Activated CD4-positive, alpha-beta T cell treated with anti-CD3 and anti-CD28 coated beads, Interleukin-2, amount 10 ng/mL, durations not matched to agents 24 days and 14 days (primary cell): ENCODE measurements around the gene KLRD1. TPM values are rescaled to one million over a fixed set of nuclear protein-coding genes. Genes with fewer than 3 reads are reported as not detected.
"Not testable (repeated sequence)": the region's sequence is repeated elsewhere in the genome, so short reads cannot be mapped to it uniquely, and the experiment has no call there.

Experiments used
- DNase-seq: peaks from one replicate; pipeline ENCODE4 v3.0.0; 2022
- H3K27ac Mint-ChIP-seq: one replicate; pipeline ENCODE4 v1.8.0; 2022; ENCODE audit warnings: mild to moderate bottlenecking, mixed read lengths
- H3K27me3 Mint-ChIP-seq: one replicate; pipeline ENCODE4 v1.8.0; 2022; ENCODE audit warnings: mixed read lengths
- H3K36me3 Mint-ChIP-seq: one replicate; pipeline ENCODE4 v1.8.0; 2022; ENCODE audit warnings: low read depth, mild to moderate bottlenecking, mixed read lengths
- H3K4me1 Mint-ChIP-seq: one replicate; pipeline ENCODE4 v1.8.0; 2021; ENCODE audit warnings: mixed read lengths
- H3K4me3 Mint-ChIP-seq: one replicate; pipeline ENCODE4 v1.8.0; 2022; ENCODE audit warnings: mild to moderate bottlenecking, moderate library complexity, mixed read lengths
- H3K9me3 Mint-ChIP-seq: one replicate; pipeline ENCODE4 v1.8.0; 2021; ENCODE audit warnings: mixed read lengths
- intact Hi-C: fragments of 100-400 bp; cut with micrococcal nuclease; formaldehyde crosslinking; loops from one replicate; pipeline ENCODE4 v1.15.1; 2023
- total RNA-seq: library from RNA; stranded (reverse); gene quantifications from 2 replicates; pipeline ENCODE4 v1.2.3, GENCODE V29; 2022

Gene KLRD1
- total RNA-seq, 1 donor from 2014 or later = 1.7 TPM

DNA sequence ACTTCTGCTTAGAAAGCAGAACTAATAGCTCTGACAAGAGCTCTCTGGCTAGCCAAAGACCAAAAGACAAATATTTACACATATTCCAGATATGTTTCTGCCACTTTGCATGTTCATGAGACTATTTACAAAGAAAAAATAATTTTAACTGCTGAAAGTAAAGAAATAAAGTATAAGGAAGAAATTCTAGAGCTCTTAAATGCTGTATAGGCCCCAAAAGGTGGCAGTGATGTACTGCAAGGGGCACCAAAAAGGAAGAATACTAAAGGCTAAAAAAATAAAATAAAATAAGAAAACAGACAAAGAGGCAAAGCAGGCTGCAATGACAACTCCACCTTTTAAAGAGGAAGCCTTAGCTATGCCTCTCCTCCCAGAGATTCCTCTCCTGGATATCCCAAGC lies 59.2 kb downstream of the KLRD1 start:
- DNase-seq = no peak
- H3K4me3 Mint-ChIP-seq = no peak overlapping the region
- H3K4me1 Mint-ChIP-seq = peaks cover under 1% of the 10 kb centered on the region
- H3K27ac Mint-ChIP-seq = no peak overlapping the region
- H3K9me3 Mint-ChIP-seq = no peaks in the 10 kb centered on the region
- H3K36me3 Mint-ChIP-seq = no peaks in the 10 kb centered on the region
- intact Hi-C loops = loop anchor here (10.0 kb wide), 1 partner anchor 152 kb away; the partner anchor contains the start of gene GABARAPL1
- H3K27me3 Mint-ChIP-seq = peaks cover 39% of the 10 kb centered on the region

DNA sequence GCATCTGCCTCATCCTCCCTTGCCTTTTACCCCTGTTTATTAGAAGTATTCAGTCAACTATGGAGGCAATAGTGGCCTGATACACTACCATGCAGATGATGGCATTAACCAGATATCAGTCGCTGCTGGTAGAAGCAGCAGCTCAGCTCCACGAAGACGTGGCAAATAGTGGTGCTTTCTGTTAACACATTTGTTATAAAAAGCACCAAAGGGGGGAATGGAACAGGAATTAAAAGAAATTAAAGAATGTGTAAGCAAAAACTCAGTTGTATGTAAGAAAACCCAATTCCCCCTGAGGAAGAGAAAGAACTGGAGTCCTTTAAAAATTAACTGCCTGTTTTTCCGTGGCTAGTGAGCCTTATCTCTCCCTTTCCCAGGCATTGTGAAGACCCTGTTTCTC lies 60.0 kb downstream of the KLRD1 start:
- H3K4me1 Mint-ChIP-seq, H3K27ac Mint-ChIP-seq, DNase-seq, H3K4me3 Mint-ChIP-seq, H3K36me3 Mint-ChIP-seq, H3K9me3 Mint-ChIP-seq: not testable (repeated sequence)
- intact Hi-C loops = loop anchor here (10.0 kb wide), 1 partner anchor 153 kb away; the partner anchor contains the start of gene GABARAPL1
- H3K27me3 Mint-ChIP-seq = peaks cover 35% of the 10 kb centered on the region

DNA sequence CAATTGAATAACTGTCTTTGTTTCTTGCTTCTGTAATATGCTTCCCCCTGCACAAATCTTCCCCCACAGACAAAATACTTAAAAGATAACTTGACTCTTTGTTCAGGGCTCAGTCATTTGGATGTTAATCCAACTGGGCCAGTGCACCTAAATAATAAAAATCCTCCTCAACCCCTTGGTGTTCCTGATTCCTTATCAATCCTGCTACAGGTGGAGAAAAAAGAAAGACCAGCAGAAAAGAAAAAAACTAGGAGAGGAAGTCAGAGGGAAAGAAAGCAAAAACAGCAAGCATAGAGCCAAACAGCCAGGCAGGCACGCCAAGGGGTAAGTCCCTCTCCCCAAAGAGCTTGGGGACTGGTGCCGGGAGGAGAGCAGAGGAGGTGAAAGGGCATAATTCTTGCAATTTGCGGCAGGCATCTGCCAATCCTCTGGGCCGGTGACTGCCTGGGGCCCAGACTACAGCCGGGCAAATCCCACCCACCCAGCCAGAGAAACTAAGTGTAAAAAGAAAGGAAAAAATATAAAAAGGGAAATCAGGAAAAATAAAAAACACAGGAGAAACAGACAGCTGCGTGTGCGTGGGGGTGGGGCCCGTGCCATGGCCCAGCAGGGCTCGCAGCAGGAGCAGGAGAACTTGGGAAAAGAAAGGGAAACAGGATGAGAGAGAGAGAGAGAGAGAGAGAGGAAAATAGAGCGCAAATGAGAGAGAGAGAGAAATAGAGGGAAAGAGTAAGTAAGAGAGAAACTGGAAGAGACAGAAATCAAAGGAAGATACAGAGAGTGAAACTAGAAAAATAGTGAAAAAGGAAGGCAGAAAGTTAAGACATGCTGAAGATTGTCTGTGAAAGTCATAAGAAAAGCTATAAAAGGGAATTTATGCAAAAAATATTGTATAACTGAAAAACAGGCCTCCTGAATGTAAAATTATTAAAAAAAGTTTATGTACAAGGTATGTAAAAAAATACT lies 60.8 kb downstream of the KLRD1 start:
- no peak for DNase-seq
- Mint-ChIP-seq H3K9me3 (no peaks in the 10 kb centered on the region), H3K27me3 (peaks cover 34% of the 10 kb centered on the region), H3K27ac (no peak overlapping the region), H3K4me1 (peaks cover 8% of the 10 kb centered on the region), H3K4me3 (no peak overlapping the region), H3K36me3 (no peaks in the 10 kb centered on the region)
- intact Hi-C loops = loop anchor here (10.0 kb wide), 1 partner anchor 154 kb away; the partner anchor contains the start of gene GABARAPL1

DNA sequence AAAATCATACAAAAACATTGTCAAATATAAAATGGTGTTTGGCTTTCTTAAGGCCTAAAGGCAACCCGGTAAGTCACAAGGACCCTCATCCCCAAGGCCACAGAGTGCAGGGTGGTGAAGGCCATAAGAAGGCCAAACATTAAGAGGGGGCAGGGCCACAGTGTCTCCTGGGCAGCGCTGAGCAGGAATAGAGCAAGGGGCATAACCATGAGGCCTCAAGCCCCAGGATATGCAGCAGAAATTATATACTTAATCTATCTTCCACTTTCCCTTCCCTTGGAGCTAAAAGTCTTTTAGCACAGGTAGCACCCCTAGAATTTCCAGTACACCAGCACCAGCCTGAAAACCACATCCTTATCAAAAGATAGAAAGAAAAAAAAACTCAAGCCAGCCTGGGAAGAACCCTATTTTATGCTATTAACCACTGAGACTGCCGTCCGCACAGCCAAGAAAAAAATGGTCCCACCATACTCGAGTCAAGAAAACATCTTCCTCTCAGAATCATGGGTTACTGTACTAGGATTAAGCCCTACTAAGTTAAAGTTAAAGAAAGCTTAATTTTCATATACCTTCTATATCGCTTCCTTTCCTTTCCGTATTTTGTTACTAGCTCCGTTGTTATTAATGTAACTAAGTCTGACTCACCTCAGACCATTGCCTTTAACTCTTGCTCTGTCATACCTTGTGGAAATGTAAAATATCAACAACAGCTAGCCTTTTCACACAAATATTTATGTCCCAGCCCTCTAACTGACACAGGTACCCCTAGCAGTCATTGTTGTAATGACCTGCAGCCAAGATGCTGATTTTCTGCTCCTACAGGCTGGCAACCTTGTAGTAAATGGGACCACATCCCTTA lies 62.1 kb downstream of the KLRD1 start:
- no peak overlapping the region for H3K27ac Mint-ChIP-seq
- intact Hi-C loops = loop anchor here (10.0 kb wide), 1 partner anchor 155 kb away; the partner anchor contains the start of gene GABARAPL1
- H3K4me3 Mint-ChIP-seq = no peak overlapping the region
- H3K36me3 Mint-ChIP-seq = no peaks in the 10 kb centered on the region
- no peaks in the 10 kb centered on the region for H3K9me3 Mint-ChIP-seq
- H3K4me1 Mint-ChIP-seq = peaks cover 9% of the 10 kb centered on the region
- no peak for DNase-seq
- peaks cover 39% of the 10 kb centered on the region for H3K27me3 Mint-ChIP-seq

DNA sequence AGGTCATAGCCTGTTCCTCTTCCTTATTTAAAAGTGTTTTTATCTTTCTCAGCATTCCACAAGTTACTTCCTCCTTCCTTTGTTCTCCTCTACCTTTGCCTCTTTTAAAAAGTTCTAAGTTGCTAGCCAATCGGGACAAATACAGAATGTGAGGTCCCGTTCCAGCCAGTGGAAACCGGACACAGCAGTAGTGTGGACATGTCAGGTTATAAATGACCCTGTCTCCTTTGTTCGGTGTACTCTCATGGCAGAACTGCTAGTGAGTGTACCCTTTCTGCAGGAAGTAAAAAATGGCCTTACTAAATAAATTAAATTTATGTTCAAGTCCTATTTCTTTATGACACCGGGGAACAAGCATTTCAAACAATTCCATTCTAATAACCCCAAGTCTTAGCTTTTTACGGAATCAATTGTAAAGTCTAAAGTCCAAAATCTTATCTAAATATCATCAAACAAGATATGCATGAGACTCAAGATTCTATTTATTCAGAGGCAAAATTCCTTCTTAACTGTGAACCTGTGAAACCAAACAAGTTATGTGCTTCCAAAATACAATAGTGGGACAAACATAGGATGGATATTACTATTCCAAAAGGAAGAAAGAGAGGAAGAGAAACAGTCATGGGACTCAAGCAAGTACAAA lies 64.3 kb downstream of the KLRD1 start:
- H3K36me3 Mint-ChIP-seq, H3K4me3 Mint-ChIP-seq, H3K4me1 Mint-ChIP-seq, H3K9me3 Mint-ChIP-seq, H3K27ac Mint-ChIP-seq, intact Hi-C loops, DNase-seq: not testable (repeated sequence)
- peaks cover 43% of the 10 kb centered on the region for H3K27me3 Mint-ChIP-seq

DNA sequence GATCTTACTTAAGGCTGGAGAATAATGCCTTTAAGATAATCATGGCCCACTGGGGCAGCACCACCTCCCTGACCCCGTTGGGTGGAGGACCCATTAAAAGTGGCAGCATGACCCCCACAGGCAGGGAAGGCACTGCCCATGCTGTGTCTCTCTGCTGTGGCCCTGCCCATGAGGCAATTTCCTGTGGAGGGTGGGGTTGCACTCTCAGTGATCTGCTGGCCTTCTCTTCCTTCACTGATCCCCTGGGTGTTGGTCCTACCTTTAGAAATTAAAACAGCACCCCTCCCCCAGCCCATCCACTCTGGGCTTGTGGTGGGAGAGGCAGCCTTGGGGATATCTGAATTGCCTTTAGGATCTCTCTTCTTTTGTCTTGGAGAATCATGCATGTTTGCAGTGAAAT lies 64.9 kb downstream of the KLRD1 start:
- Mint-ChIP-seq H3K4me3 (no peak overlapping the region), H3K36me3 (no peaks in the 10 kb centered on the region), H3K9me3 (no peaks in the 10 kb centered on the region), H3K27ac (no peak overlapping the region), H3K4me1 (peaks cover 9% of the 10 kb centered on the region), H3K27me3 (peaks cover 42% of the 10 kb centered on the region)
- DNase-seq = no peak
- intact Hi-C loops = no loop called here

DNA sequence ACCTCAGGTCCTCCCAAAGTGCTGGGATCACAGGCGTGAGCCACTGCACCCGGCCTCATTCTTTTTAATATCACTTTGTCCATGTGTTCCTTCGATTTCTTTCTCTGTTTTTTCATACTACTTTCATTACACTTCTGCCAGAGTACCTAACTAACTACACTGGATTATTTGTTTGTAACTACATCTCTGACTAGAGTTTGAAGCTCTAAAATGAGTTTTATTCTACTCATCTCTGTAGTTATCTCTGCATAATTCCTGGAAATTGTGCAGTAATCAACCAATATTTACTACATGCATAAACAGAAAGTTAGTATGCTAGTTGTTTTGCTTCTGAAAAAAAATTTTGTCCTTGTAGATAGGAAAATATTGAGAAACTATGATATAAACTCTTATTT lies 67.0 kb downstream of the KLRD1 start:
- no peak for DNase-seq
- intact Hi-C loops = no loop called here
- Mint-ChIP-seq H3K36me3 (no peaks in the 10 kb centered on the region), H3K4me1 (peaks cover 9% of the 10 kb centered on the region), H3K27me3 (peaks cover 32% of the 10 kb centered on the region), H3K4me3 (no peak overlapping the region), H3K9me3 (no peaks in the 10 kb centered on the region), H3K27ac (no peak overlapping the region)

DNA sequence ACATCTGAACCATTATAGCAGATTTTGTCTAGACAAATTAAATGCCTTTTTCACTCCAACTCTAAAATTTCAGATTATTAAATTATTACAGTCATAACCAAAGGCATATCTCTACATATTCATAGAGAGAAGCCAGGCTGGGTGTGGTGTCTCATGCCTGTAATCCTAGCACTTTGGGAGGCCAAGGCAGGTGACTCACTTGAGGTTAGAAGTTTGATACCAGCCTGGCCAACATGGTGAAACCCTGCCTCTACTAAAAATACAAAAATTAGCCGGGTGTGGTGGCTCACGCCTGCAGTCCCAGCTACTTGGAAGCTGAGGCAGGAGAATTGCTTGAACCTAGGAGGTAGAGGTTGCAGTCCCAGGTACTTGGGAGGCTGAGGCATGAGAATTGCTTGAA lies 71.1 kb downstream of the KLRD1 start:
- H3K4me1 Mint-ChIP-seq, H3K9me3 Mint-ChIP-seq, DNase-seq, intact Hi-C loops, H3K27ac Mint-ChIP-seq, H3K4me3 Mint-ChIP-seq, H3K36me3 Mint-ChIP-seq: not testable (repeated sequence)
- H3K27me3 Mint-ChIP-seq = peaks cover 22% of the 10 kb centered on the region

Other genes with a start within 250 kb of the KLRD1 start
- gene CLEC1A, start 208.9 kb upstream of the KLRD1 start, total RNA-seq = not detected in 2 replicates
- gene CLEC7A, start 177.7 kb upstream of the KLRD1 start, total RNA-seq = not detected in 2 replicates
- not detected in 2 replicates for gene OLR1, start 135.7 kb upstream of the KLRD1 start, total RNA-seq
- gene TMEM52B, start 128.8 kb upstream of the KLRD1 start, total RNA-seq = not detected in 2 replicates
- gene GABARAPL1, start 95.0 kb upstream of the KLRD1 start, total RNA-seq = 1.5 and 2.6 TPM in 2 replicates
- gene KLRK1, start 82.2 kb downstream of the KLRD1 start, total RNA-seq = not detected in 2 replicates
- gene KLRC4, start 101.9 kb downstream of the KLRD1 start, total RNA-seq = not detected in 2 replicates
- gene KLRC3, start 112.7 kb downstream of the KLRD1 start, total RNA-seq = not detected in 2 replicates
- gene KLRC2, start 128.1 kb downstream of the KLRD1 start, total RNA-seq = not detected in 2 replicates
- not detected in 2 replicates for gene KLRC1, start 145.5 kb downstream of the KLRD1 start, total RNA-seq
- gene EIF2S3B, start 198.0 kb downstream of the KLRD1 start, total RNA-seq = 0.62 and 0.98 TPM in 2 replicates